ENCODE data around the gene MAOA.
"Not testable (repeated sequence)": the region's sequence is repeated elsewhere in the genome, so short reads cannot be mapped to it uniquely, and the experiment has no call there.

Gene MAOA

DNA sequence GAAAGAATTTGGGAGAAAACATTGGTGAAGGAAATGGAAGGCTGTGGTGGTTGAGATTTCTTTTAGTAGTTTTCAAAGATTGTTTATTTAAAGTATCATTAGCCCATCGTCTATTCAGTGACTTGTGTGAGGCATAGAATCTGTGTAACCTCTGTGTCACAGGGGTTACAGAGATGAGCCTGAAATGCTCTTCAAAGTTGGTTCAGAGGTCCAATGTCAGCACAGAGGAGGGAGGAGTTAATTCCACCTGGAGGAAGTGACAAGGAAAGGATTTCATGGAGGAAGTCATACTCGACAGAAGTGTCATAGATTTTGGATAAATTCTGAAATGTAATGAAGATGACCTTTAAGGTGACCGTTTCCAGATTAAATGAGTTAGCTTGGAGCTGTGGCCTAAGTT, 8.2 kb downstream of the MAOA start:
- no peak for DNase-seq

DNA sequence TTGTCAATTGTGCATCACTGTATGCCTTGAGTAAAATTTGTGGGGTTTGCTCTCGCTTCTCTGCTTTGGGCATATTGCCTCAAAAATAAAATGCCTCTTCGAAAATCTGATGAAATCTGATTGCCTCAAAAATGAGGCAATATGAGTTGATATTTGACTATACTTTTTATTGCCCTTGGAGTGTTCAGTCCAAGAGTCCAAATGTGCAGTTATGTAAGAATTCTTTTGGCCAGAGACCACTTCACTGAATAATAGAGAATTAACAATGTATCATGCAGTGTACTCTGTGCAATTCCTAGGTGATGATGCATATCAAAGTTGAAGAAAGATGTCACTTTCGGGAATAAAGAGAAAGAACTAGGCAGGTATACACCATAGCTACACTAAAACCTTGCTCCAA, 8.6 kb downstream of the MAOA start:
- no peak for DNase-seq

DNA sequence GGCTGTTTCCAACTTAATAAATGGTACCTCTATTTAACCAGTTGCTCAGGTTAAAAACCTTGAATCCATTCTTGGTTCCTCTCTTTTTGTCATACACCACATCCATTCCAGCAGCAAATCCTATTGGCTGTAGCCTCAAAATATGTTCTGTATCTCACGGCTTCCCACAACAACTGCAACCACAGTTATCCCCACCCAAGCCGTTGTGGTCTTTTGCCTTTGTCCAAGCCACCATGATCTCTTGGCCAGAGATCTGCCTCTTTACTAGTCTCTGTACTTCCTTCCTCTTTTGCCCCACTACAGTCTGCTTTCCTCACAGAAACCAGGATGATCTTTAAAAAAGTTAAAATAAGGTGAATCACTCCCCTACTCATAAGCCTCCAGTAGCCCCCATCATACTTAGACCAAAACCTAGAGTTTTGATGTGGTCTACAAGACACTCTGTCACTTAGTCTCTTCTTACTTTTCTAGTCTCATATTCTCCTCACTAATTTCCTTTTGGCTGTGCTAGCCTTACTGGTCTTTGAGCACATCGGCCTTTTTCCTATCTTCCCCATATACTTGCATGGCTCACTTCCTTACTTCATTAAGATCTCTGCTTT, 10.3 kb downstream of the MAOA start:
- peak in 1 of 2 donors; percentile 3 for DNase-seq

DNA sequence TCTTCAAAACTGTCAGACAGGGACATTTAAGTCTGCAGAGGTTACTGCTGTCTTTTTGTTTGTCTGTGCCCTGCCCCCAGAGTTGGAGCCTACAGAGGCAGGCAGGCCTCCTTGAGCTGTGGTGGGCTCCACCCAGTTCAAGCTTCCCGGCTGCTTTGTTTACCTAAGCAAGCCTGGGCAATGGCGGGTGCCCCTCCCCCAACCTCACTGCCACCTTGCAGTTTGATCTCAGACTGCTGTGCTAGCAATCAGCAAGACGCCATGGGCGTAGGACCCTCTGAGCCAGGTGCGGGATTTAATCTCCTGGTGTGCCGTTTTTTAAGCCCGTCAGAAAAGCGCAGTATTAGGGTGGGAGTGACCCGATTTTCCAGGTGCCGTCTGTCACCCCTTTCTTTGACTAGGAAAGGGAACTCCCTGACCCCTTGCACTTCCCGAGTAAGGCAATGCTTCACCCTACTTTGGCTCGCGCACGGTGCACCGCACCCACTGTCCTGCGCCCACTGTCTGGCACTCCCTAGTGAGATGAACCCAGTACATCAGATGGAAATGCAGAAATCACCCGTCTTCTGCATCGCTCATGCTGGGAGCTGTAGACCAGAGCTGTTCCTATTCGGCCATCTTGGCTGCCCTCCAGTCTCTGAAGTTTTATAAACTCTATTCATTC, 20.0 kb downstream of the MAOA start:
- not testable (repeated sequence) for DNase-seq

DNA sequence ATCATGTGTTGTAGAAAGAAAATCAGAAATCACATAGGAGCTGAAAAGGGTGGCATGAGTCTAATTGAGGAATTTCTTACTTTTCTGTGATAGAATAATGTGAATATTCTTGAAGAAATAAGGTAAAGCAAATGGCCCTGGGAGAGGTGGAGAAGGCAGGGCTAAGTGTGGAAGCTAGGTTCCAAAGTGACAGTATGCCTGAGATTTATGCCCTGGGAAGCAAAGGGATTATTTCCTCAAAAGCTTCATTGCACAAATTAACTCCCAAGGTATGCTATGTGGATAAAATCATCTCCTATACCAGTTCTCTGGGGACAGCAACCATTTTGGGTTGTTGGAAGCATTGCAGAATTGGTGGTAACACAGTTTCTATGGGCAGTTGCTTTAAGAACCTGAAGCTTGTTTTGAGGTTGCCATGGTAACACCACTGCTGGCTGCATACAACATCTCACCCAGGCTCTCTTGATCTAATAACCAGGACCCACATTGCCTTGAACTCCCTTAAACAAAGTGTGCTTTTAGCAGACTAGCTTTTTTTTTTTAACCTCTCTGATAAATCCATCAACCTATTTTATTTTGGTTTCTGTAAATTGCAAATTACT, 21.0 kb downstream of the MAOA start:
- DNase-seq, result no peak

DNA sequence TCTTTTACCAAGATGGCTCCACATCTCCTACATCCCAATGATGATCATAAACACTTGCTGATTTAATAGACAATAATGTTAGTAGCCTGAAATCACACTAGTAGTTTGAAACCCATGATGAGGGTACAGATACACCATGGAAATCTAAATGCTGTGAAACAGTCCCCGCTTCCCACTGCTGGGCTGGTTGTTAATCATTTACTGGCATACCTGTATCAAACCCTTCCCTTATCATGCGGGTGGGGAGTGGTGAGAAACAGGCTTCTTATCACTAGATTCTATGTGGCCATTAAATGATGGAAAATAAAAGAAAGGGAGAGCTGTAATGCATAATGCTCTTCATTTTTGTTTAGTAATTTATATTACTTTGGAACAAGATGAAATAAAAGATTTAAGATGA, 21.9 kb downstream of the MAOA start:
- no peak for DNase-seq

DNA sequence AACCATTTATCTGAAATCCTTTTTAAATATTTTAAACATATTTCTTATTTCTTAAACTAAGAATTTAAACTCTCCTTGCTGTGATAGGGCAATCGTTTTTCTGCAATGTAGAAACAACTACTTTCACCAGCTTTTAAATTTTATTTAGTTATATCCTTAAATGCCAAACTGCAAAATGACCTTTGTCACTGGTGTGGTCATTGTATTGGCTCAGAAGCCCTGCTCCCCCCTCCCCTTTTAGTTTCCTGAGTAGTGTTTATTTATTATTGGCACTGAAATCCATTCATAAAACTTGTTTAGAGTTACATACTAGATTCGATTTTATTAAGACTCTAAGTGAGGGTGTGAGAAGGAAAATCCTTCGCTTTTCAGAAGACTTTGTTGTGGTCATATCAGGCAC, 23.0 kb downstream of the MAOA start:
- no peak for DNase-seq

DNA sequence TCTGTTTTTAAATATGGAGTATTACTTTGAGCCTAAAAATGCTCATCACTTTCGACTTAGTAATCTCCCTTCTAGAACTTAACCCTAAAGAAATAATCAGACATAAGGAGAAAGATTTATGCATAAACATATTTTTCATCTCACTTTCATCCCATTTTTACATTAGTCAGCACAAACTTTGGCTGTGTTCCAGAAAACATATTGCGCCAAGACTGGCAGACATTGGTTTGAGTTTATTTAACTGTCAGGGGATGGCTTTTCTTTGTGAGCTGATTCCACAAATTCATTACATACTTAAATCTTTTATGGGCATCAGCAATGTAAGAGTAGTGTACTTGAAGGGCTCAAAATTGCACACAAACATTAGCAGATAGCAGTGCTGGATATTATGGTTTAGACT, 23.7 kb downstream of the MAOA start:
- DNase-seq, result no peak

DNA sequence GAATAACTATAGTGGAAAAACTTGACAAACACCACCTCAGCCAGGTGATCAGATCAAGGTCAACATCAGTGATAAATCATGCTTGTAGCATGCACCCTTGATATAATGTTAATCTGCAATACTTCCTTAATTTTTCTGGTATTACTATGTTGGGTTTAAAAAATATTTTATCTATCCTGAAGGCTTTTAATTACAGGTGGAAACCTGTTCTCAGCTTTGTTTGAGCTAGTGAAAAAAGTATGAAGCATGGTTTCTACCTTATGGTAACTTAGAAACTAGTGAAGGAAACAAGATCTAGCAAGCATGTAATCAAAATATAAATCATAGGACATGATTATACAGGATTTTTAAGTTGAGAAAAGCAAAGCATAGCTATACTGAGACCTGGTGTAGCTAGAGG, 26.6 kb downstream of the MAOA start:
- no peak for DNase-seq

DNA sequence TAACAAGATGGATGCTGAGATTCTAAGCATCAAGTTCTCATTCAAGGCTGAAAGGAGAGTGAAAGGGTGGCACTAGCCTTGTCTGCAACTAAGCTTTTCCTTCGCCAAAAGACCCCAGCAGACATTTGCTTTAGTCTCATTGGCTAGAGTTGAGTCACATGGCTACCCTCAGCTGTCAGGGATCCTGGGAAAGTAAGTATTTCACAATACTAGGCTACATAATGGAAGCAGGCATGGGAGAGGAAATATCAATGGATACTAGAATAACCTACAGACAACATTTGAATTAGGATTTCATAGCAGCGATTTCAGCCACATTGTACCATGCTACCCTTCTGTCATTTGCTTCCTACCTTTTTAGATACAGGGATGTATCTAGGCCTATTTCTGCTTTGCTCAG, 29.1 kb downstream of the MAOA start:
- DNase-seq, result no peak

DNA sequence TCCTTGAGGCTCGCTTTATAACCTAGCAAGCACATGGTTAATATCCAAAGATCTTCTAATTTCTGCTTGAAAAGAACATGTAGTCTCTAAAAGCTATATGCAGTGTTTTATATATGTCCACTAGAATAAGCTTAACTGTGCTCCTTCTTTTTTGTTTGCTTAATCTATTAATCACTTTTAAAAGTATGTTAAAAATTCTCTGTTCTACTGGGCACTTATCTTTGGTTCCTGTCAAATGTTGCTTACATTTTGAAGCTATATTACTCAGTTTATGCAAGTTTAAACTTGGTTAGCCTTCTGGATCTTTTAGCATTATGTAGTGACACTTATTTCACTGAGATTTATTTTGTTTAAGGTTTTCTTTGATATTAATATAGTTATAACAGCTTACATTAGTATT, 32.5 kb downstream of the MAOA start:
- no peak for DNase-seq

DNA sequence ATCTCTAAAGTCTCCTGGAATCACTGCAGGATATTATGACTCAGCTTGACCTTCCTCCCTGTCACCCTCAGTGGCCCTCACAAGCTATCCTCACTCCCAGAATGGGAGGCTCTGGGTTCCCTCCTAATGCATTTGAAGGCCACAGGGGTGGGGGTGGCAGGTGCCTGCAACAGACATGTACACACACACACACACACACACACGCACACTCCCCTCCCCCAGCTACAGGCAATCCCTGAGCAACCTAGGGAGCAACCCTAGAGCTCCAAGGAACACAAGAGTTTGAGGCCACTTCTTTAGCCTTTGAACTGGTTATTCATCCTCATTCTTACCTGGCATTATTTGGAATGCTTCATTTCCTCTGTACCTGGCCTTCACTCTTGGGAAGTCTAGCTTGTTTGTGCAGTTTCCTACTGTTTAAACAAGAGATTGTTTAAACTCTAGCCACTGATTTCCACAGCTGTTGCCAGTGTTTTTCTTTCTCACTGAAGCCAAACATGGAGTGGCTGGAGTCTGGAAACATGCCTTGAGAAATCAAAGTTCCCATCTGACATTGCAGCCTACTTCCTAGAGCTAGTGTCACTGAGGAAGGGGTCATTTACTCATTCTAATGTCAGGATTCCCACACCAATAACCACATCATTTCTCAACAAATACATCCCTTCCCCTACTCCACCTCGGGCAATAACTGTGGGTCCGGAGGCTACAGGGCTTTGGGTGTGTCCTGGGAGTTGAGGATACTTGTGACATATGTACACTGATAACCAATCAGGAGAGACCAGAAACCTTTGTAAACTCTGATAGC, 37.7 kb downstream of the MAOA start:
- no peak for DNase-seq

DNA sequence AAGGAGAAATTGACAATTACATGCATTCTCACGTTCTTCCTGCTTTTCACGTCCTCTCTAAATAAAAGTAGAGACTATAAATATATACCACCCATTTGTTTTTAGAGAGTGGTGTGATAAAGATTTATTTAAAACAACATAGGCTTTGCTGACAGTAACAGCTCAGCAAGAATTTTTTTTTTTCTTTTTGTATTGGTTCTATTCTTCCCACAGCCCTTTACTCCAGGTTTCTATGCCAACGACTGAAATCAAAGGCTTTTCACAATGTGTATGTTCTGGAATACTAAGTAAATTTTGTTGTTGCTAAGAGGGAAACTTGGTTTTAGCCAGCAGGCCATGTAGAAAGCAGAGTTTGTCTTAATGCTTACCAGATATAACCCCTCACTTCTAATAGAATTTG, 43.4 kb downstream of the MAOA start:
- no peak for DNase-seq

DNA sequence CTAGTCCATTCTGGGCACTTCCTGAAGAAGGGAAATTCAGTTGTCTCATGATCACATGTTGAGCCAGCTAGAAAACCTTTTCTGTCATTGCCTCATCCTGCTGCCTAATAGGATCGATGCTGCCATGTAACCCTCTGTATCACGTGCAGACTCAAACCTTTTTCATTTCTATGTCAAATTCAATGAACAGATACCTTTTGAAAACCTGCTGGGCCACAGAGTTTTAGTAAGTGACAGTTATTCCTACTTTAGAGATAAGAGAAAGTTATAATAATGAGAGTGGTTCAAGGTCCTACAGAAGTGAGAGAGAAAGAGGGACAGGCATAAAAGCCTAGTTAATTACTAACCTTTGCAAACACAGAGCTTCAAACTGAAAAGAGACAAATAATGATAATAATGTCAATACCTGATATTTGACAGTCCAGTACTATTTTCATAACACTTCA, 46.0 kb downstream of the MAOA start:
- DNase-seq, result no peak

DNA sequence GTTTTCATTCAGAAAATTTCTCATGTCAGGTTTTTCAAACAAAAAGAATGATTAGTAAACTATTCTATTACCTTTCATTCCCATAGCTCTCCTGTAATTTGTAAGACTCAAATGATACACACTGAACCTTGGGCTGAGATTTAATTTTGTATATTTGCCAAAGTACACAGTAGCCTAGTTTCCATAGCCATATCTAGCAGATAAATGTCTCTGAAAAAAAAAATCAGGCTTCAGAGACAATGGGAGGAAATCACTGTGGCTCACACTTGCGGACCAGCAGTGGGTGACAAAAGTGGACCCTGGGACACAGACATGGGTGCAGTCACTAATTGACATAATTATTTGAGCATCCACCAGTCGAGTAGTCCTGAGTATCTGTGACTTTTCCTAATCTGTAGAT, 46.6 kb downstream of the MAOA start:
- DNase-seq, result no peak

DNA sequence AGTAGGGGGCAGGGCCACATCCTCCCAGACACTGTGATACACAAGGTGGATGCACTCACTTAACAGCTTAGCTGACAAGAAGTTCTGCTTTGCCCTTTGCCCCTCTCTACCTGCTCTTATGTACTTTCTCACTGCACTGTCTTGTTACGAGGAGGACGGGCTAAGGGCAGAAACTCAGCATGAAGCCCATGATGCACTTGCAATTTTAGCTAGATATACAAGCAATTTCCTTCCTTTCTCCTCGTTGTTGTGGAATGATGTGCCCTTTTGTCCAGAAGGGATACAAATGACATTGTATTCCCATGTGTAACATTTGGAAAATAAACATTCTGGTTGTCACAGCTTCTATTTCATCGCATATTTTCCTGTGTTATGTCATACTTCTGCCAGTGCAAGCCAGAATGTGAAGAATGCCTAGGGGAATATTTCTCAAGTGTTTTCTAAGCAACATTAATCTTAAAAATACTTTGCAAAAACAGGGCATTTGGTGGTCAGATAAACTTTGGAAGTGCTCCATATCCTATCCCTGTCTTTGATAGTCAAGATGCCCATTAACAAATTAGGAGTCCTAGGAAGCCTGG, 47.2 kb downstream of the MAOA start:
- no peak for DNase-seq

DNA sequence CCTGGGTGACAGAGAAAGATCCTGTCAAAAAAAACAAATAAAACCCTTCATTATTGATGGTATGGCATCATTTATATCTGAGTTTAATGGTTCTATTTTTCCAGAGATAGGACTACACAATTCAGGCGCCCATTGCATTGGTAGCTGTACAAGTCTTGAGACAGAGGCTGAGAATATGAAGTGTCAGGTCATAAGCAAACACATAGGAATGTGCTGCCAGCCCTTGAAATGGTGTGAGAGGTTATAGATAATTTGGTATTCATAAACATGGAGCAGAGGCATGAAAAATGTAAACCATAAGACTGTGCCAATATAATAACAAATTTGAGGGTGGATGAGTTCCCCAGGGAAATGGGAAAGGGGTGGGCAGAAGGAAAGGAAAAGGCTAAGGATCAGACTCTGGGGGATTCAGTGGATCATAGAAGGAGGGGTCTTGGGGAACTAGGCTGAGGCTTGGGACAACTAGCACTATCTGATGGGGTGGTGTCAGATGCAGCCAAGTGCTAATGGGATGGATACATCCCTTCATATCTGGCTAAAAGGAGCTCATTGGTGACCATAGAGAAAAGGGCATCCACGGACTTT, 50.8 kb downstream of the MAOA start:
- no peak for DNase-seq

DNA sequence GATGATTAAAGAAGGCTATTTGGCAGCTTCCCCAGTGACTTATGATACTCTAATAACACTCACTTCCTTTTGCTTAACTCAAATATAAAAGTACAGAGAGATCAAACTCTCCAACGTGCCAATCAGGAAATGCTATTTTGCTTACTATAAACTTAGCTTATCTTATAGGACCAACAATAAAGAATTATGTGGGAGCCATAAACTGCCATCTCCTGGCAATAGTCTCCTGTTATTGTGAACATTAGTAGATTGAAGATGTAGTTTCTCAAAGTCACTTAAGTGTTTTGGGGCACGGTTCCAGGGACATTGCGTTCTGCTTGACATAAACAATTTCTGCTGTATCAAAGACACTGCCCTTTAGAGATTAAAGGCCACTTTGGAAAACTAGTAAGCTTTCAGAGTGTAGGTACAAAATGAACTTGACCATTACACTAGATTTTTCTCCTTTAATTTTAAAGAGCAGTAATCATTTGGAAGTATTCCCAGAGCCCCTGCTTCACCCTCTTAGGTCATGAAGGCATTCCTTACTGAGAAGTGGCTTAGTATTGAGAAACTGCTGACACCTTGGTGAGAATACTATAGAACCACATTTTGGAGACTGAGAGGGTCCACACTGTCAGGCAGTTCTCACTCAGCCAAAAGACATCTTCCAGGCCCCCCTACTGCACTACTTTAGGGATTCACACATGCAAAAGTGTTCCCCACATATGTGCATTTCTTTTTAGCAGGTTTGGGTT, 51.9 kb downstream of the MAOA start:
- DNase-seq, result no peak

DNA sequence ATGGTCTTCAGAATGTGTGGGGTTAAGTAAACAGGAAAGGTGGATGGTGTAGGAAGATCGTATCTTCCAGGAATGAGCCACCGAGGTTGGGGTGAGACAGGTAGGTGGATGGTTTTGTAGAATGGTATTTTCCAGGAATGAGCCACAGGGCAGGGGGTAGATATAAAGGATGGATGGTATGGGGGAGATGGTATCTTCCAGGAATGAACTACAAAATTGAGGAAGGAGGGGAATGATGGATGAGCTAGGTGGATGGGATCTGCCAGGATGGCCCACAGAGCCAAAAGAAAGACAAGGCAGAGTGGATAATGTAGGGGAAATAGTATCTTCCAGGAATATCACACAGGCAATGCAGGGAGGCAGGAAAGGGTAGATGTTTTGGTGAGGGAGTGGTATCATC, 60.0 kb downstream of the MAOA start:
- DNase-seq, result no peak

DNA sequence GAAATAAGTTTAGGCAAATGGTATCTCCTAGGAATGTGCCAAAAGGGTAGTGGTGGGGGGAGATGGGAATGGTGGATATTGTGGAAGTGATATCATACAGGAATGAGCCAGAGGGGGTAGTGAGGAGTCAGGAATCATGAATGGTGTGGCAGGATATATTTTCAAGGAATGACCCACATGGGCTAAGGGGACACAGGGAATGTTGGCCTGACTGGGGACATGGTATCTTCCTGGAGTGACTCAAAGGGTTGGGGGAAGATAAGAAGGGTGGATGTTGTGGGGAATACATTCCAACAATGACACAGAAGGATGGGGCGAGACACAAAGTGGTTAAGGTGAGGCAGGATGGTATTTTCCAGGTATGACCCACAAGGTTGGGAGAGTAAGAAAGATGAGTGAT, 60.6 kb downstream of the MAOA start:
- no peak for DNase-seq

DNA sequence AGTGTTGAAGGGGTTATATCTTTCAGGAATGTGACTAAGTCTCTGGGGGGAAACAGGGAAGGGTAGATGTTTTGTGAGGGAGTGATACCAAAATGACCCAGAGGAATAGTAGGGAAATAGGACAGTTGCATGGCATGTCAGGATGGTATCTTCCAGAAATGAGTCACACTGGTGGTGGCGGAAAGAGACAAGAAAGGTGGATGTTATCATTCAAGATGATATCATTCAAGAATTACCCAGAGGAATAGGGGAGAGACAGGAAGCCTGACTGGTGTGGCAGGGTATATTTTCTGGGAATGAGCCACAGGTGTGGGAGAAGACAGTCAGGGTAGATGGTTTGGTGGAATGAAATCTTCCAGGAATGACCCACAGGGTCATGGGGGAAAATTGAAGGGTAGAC, 61.1 kb downstream of the MAOA start:
- no peak for DNase-seq

DNA sequence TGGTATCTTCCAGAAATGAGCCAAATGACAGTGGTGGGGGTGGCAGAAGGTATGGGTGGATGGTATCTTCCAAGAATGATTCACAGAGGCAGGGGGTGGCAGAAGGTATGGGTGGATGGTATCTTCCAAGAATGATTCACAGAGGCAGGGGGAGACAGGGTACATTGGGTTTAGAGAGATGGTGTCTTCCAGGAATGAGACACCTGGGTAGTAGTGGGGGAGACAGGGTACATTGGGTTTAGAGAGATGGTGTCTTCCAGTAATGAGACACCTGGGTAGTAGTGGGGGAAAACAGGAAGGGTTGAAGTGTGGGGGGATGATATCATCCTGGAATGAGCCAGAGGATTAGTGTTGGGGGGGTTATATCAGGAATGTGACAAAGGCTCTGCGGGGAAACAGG, 62.0 kb downstream of the MAOA start:
- no peak for DNase-seq
